Amygdala (tissue), 56 donors: Measurements from ENCODE around the gene PIEZO1.

Experiments used
- DNase-seq, 56 donors: peaks; one replicate each; lab custom pipeline; 2025; lab: John Stamatoyannopoulos, UW

Gene PIEZO1

GRCh38 chr16:88739139-88739976, 45.7 kb downstream of the PIEZO1 start:
- DNase-seq, result no peak

- no peak for DNase-seq
These were observed 46.6 kb downstream of the PIEZO1 start for GRCh38 chr16:88738151-88739084.

GRCh38 chr16:88737298-88738150, 47.5 kb downstream of the PIEZO1 start:
- peak in 41 of 56 donors; percentile 1 to 68 (median 35) for DNase-seq

- DNase-seq, result no peak
These were observed 48.5 kb downstream of the PIEZO1 start for GRCh38 chr16:88736496-88736895.

GRCh38 chr16:88736088-88736487, 48.9 kb downstream of the PIEZO1 start:
- DNase-seq, result no peak

- DNase-seq, result no peak
These were observed 49.4 kb downstream of the PIEZO1 start for GRCh38 chr16:88735616-88736015.

- DNase-seq, result no peak
These were observed 49.9 kb downstream of the PIEZO1 start for GRCh38 chr16:88735121-88735520.

GRCh38 chr16:88734361-88734728, 50.7 kb downstream of the PIEZO1 start:
- DNase-seq, result no peak

GRCh38 chr16:88733630-88734360, 51.2 kb downstream of the PIEZO1 start:
- no peak for DNase-seq

GRCh38 chr16:88732961-88733294, 52.1 kb downstream of the PIEZO1 start:
- no peak for DNase-seq

GRCh38 chr16:88732172-88732960, 52.7 kb downstream of the PIEZO1 start:
- DNase-seq, result no peak

GRCh38 chr16:88731699-88732098, 53.3 kb downstream of the PIEZO1 start:
- DNase-seq, result peak in 23 of 56 donors; percentile 13 to 97 (median 55)

- DNase-seq, result no peak
These were observed 54.1 kb downstream of the PIEZO1 start for GRCh38 chr16:88730632-88731607.

- DNase-seq, result no peak
These were observed 57.1 kb downstream of the PIEZO1 start for GRCh38 chr16:88727871-88728270.

- DNase-seq, result no peak
These were observed 58.0 kb downstream of the PIEZO1 start for GRCh38 chr16:88726981-88727380.

- no peak for DNase-seq
These were observed 58.6 kb downstream of the PIEZO1 start for GRCh38 chr16:88726408-88726749.

GRCh38 chr16:88725609-88726407, 59.2 kb downstream of the PIEZO1 start:
- DNase-seq, result no peak
